CD4-positive, alpha-beta memory T cell (primary cell): ENCODE measurements around the gene FGF19. TPM values are rescaled to one million over a fixed set of nuclear protein-coding genes. Genes with fewer than 3 reads are reported as not detected.

Experiments
- CTCF ChIA-PET: fragments of 350-600 bp; sonication (Branson Sonifier 250); formaldehyde crosslinking; loops from one replicate; lab custom pipeline; 2021; ENCODE audit warnings: inconsistent platforms; ENCODE audit not compliant: partially characterized antibody; lab: Charles Lee
- POLR2A ChIA-PET: fragments of 350-600 bp; sonication (Branson Sonifier 250); formaldehyde crosslinking; loops from one replicate; lab custom pipeline; 2021; ENCODE audit not compliant: partially characterized antibody; lab: Charles Lee
- DNase-seq, 5 donors: peaks; one replicate each; pipeline versions ENCODE4 v3.0.0 to v3.0.0-alpha.2; 2020 to 2022; ENCODE audit warnings: mixed read lengths in 1 of 5
- H3K27ac ChIP-seq: one replicate; pipeline ENCODE4 v1.7.0; 2013; ENCODE audit warnings: low read depth, low read length
- H3K27me3 ChIP-seq: 2 replicates; pipeline ENCODE4 v1.7.0; 2013; ENCODE audit warnings: mild to moderate bottlenecking, low read length, moderate library complexity; ENCODE audit not compliant: insufficient read depth
- H3K36me3 ChIP-seq: 2 replicates; pipeline ENCODE4 v1.7.0; 2013; ENCODE audit warnings: mild to moderate bottlenecking, low read length, moderate library complexity; ENCODE audit not compliant: insufficient read depth
- H3K4me1 ChIP-seq: 2 replicates; pipeline ENCODE4 v1.7.0; 2013; ENCODE audit warnings: mild to moderate bottlenecking, low read length, moderate library complexity; ENCODE audit not compliant: insufficient read depth
- H3K4me3 ChIP-seq, 2 donors: one replicate each; pipeline ENCODE4 v1.7.0; 2013; ENCODE audit warnings: low read length in 2 of 2, mild to moderate bottlenecking in 1 of 2
- H3K9me3 ChIP-seq, 2 donors: one replicate each; pipeline ENCODE4 v1.7.0; 2013; ENCODE audit warnings: low read length in 2 of 2, control low read depth in 1 of 2; ENCODE audit not compliant: control insufficient read depth in 1 of 2
- H3K27ac Mint-ChIP-seq, 7 donors: one replicate each; pipeline ENCODE4 v1.8.0; 2020 to 2021; ENCODE audit warnings: mixed read lengths in 7 of 7, mild to moderate bottlenecking in 6 of 7, inconsistent platforms in 3 of 7, moderate library complexity in 3 of 7
- H3K27me3 Mint-ChIP-seq, 2 donors: one replicate each; pipeline ENCODE4 v1.8.0; 2020 to 2021; ENCODE audit warnings: mixed read lengths in 2 of 2
- H3K36me3 Mint-ChIP-seq, 2 donors: one replicate each; pipeline ENCODE4 v1.8.0; 2020 to 2021; ENCODE audit warnings: mixed read lengths in 2 of 2, inconsistent platforms in 1 of 2, mild to moderate bottlenecking in 1 of 2
- H3K4me1 Mint-ChIP-seq, 4 donors: one replicate each; pipeline ENCODE4 v1.8.0; 2020 to 2021; ENCODE audit warnings: mixed read lengths in 4 of 4, mild to moderate bottlenecking in 1 of 4
- H3K4me3 Mint-ChIP-seq, 8 donors: one replicate each; pipeline ENCODE4 v1.8.0; 2020 to 2021; ENCODE audit warnings: mixed read lengths in 8 of 8, mild to moderate bottlenecking in 7 of 8, moderate library complexity in 6 of 8, inconsistent platforms in 3 of 8
- H3K9me3 Mint-ChIP-seq, 8 donors: one replicate each; pipeline ENCODE4 v1.8.0; 2020 to 2021; ENCODE audit warnings: mixed read lengths in 8 of 8, mild to moderate bottlenecking in 5 of 8, inconsistent platforms in 3 of 8, moderate library complexity in 1 of 8
- intact Hi-C: fragments of 100-400 bp; cut with micrococcal nuclease; formaldehyde crosslinking; loops from one replicate; pipeline ENCODE4 v1.15.1; 2023
- polyA plus RNA-seq, 2 donors: library from polyadenylated mRNA; unstranded; fragments of 300-500 nt; fragmentation: Illumina TruSeq; gene quantifications; one replicate each; pipeline ENCODE4 v1.2.3, GENCODE V29; 2021
- total RNA-seq, 2 experiments: library from RNA; stranded (reverse); gene quantifications; one replicate each; pipeline ENCODE4 v1.2.3, GENCODE V29; 2021

Gene FGF19
- total and polyA plus RNA-seq, 4 experiments from 2014 or later = not detected

GRCh38 chr11:69746140-69746539 is 42.3 kb upstream of the FGF19 start:
- H3K4me1 ChIP-seq = no peaks in the 10 kb centered on the region
- Mint-ChIP-seq H3K4me3 (no peak overlapping the region), H3K36me3 (no peaks in the 10 kb centered on the region), H3K27me3 (peaks cover 11 to 17% of the 10 kb centered on the region in 2 donors), H3K27ac (no peak overlapping the region), H3K9me3 (no peaks in the 10 kb centered on the region), H3K4me1 (no peaks in the 10 kb centered on the region)
- no peaks in the 10 kb centered on the region for H3K27me3 ChIP-seq
- ChIA-PET POLR2A (no interaction called here), CTCF (no interaction called here)
- no peak overlapping the region for H3K4me3 ChIP-seq
- H3K9me3 ChIP-seq = no peaks in the 10 kb centered on the region
- intact Hi-C loops = no loop called here
- DNase-seq = no peak
- H3K36me3 ChIP-seq = no peaks in the 10 kb centered on the region
- no peak overlapping the region for H3K27ac ChIP-seq

GRCh38 chr11:69745201-69745600 is 41.4 kb upstream of the FGF19 start:
- DNase-seq = no peak
- Histone ChIP-seq H3K4me3 (no peak overlapping the region), H3K27ac (no peak overlapping the region), H3K27me3 (no peaks in the 10 kb centered on the region), H3K36me3 (no peaks in the 10 kb centered on the region), H3K4me1 (no peaks in the 10 kb centered on the region), H3K9me3 (no peaks in the 10 kb centered on the region)
- Mint-ChIP-seq H3K36me3 (no peaks in the 10 kb centered on the region), H3K27me3 (peaks cover 8 to 14% of the 10 kb centered on the region in 2 donors), H3K9me3 (no peaks in the 10 kb centered on the region), H3K4me1 (no peaks in the 10 kb centered on the region), H3K27ac (no peak overlapping the region), H3K4me3 (no peak overlapping the region)
- ChIA-PET CTCF (no interaction called here), POLR2A (no interaction called here)
- intact Hi-C loops = no loop called here

GRCh38 chr11:69744435-69744834 is 40.6 kb upstream of the FGF19 start:
- intact Hi-C loops = no loop called here
- Mint-ChIP-seq H3K9me3 (peaks cover 0 to 2% (median under 1%) of the 10 kb centered on the region in 8 donors), H3K36me3 (no peaks in the 10 kb centered on the region), H3K27me3 (peaks cover 7 to 14% of the 10 kb centered on the region in 2 donors), H3K4me1 (no peaks in the 10 kb centered on the region), H3K27ac (no peak overlapping the region), H3K4me3 (no peak overlapping the region)
- H3K27me3 ChIP-seq = no peaks in the 10 kb centered on the region
- H3K36me3 ChIP-seq = no peaks in the 10 kb centered on the region
- no peak overlapping the region for H3K27ac ChIP-seq
- ChIA-PET CTCF (no interaction called here), POLR2A (no interaction called here)
- no peaks in the 10 kb centered on the region for H3K4me1 ChIP-seq
- no peak for DNase-seq
- H3K9me3 ChIP-seq = no peaks in the 10 kb centered on the region
- H3K4me3 ChIP-seq = no peak overlapping the region

- Mint-ChIP-seq H3K27me3 (peaks cover 11 to 14% of the 10 kb centered on the region in 2 donors), H3K27ac (no peak overlapping the region), H3K4me1 (no peaks in the 10 kb centered on the region), H3K9me3 (peaks cover 0 to 22% (median 12%) of the 10 kb centered on the region in 8 donors), H3K4me3 (no peak overlapping the region), H3K36me3 (no peaks in the 10 kb centered on the region)
- POLR2A ChIA-PET = no interaction called here
- no peak for DNase-seq
- Histone ChIP-seq H3K4me3 (no peak overlapping the region), H3K27me3 (no peaks in the 10 kb centered on the region), H3K27ac (no peak overlapping the region), H3K36me3 (no peaks in the 10 kb centered on the region), H3K4me1 (no peaks in the 10 kb centered on the region), H3K9me3 (no peaks in the 10 kb centered on the region)
- CTCF ChIA-PET = no interaction called here
- intact Hi-C loops = no loop called here
Measured at GRCh38 chr11:69734841-69735240, 31.0 kb upstream of the FGF19 start.

- H3K9me3 Mint-ChIP-seq = peaks cover 0 to 19% (median 12%) of the 10 kb centered on the region in 8 donors
- intact Hi-C loops = no loop called here
- no peak overlapping the region for H3K4me3 Mint-ChIP-seq
- Histone ChIP-seq H3K9me3 (no peaks in the 10 kb centered on the region), H3K4me3 (no peak overlapping the region), H3K4me1 (no peaks in the 10 kb centered on the region), H3K27ac (no peak overlapping the region), H3K36me3 (no peaks in the 10 kb centered on the region), H3K27me3 (no peaks in the 10 kb centered on the region)
- DNase-seq = no peak
- ChIA-PET POLR2A (no interaction called here), CTCF (no interaction called here)
- no peak overlapping the region for H3K27ac Mint-ChIP-seq
- no peaks in the 10 kb centered on the region for H3K4me1 Mint-ChIP-seq
- H3K27me3 Mint-ChIP-seq = peaks cover 13 to 15% of the 10 kb centered on the region in 2 donors
- no peaks in the 10 kb centered on the region for H3K36me3 Mint-ChIP-seq
Measured at GRCh38 chr11:69734367-69734766, 30.5 kb upstream of the FGF19 start.

GRCh38 chr11:69732910-69733309 is 29.1 kb upstream of the FGF19 start:
- DNase-seq = no peak
- Mint-ChIP-seq H3K4me3 (no peak overlapping the region), H3K27me3 (peaks cover 17 to 19% of the 10 kb centered on the region in 2 donors), H3K36me3 (no peaks in the 10 kb centered on the region), H3K27ac (no peak overlapping the region), H3K9me3 (peaks cover 0 to 18% (median 10%) of the 10 kb centered on the region in 8 donors), H3K4me1 (no peaks in the 10 kb centered on the region)
- H3K4me1 ChIP-seq = no peaks in the 10 kb centered on the region
- ChIA-PET CTCF (no interaction called here), POLR2A (no interaction called here)
- H3K27me3 ChIP-seq = no peaks in the 10 kb centered on the region
- intact Hi-C loops = no loop called here
- no peaks in the 10 kb centered on the region for H3K9me3 ChIP-seq
- no peak overlapping the region for H3K4me3 ChIP-seq
- H3K36me3 ChIP-seq = no peaks in the 10 kb centered on the region
- no peak overlapping the region for H3K27ac ChIP-seq

GRCh38 chr11:69731110-69731509 is 27.3 kb upstream of the FGF19 start:
- Mint-ChIP-seq H3K4me3 (no peak overlapping the region), H3K4me1 (no peaks in the 10 kb centered on the region), H3K27ac (no peak overlapping the region), H3K27me3 (peaks cover 21 to 22% of the 10 kb centered on the region in 2 donors), H3K36me3 (no peaks in the 10 kb centered on the region), H3K9me3 (peaks cover 0 to 18% (median 10%) of the 10 kb centered on the region in 8 donors)
- Histone ChIP-seq H3K9me3 (no peaks in the 10 kb centered on the region), H3K36me3 (no peaks in the 10 kb centered on the region), H3K4me3 (no peak overlapping the region), H3K27me3 (peaks cover 2% of the 10 kb centered on the region), H3K4me1 (no peaks in the 10 kb centered on the region), H3K27ac (no peak overlapping the region)
- intact Hi-C loops = no loop called here
- DNase-seq = no peak
- ChIA-PET CTCF (no interaction called here), POLR2A (no interaction called here)

- Mint-ChIP-seq H3K4me3 (no peak overlapping the region), H3K36me3 (no peaks in the 10 kb centered on the region), H3K4me1 (no peaks in the 10 kb centered on the region), H3K9me3 (peaks cover 0 to 18% (median 10%) of the 10 kb centered on the region in 8 donors), H3K27ac (no peak overlapping the region), H3K27me3 (peaks cover 21 to 25% of the 10 kb centered on the region in 2 donors)
- ChIA-PET CTCF (no interaction called here), POLR2A (no interaction called here)
- peaks cover 5% of the 10 kb centered on the region for H3K27me3 ChIP-seq
- H3K36me3 ChIP-seq = no peaks in the 10 kb centered on the region
- no peak overlapping the region for H3K4me3 ChIP-seq
- intact Hi-C loops = no loop called here
- DNase-seq = no peak
- H3K4me1 ChIP-seq = no peaks in the 10 kb centered on the region
- H3K9me3 ChIP-seq = no peaks in the 10 kb centered on the region
- no peak overlapping the region for H3K27ac ChIP-seq
Measured at GRCh38 chr11:69730500-69730899, 26.7 kb upstream of the FGF19 start.
